ENCODE results near the gene IL26.

IL26 gene

GRCh38 chr12:68253504-68253903, 27.9 kb upstream of the IL26 start, which contains the start of gene IL22:
Gene IL22 (minus strand): TSS chr12:68253604. CDS start chr12:68253448, 156 bp downstream.
- peaks cover 28 to 55% of the 10 kb centered on the region in 2 donors for H3K27me3 Mint-ChIP-seq
- no peak for ATAC-seq (replicated peaks)

GRCh38 chr12:68252077-68252476, 26.5 kb upstream of the IL26 start:
- no peak for ATAC-seq (replicated peaks)
- H3K4me3 Mint-ChIP-seq = no peak overlapping the region

More at GRCh38 chr12:68253504-68253903, 27.9 kb upstream of the IL26 start, which contains the start of gene IL22:
- Mint-ChIP-seq H3K9me3 (no peaks in the 10 kb centered on the region), H3K36me3 (ENCODE audit: insufficient read depth) (no peaks in the 10 kb centered on the region), H3K4me1 (ENCODE audit: low read depth in 2 of 2) (peaks cover 0 to 1% of the 10 kb centered on the region in 2 donors), H3K4me3 (no peak within 1 kb of the TSS), H3K27ac (no peak within 1 kb of the TSS)
- DNase-seq = no peak

GRCh38 chr12:68250454-68250853, 24.8 kb upstream of the IL26 start:
- Mint-ChIP-seq H3K27ac (no peak overlapping the region), H3K4me3 (no peak overlapping the region), H3K4me1 (ENCODE audit: low read depth in 2 of 2) (peaks cover 0 to 1% of the 10 kb centered on the region in 2 donors), H3K36me3 (ENCODE audit: insufficient read depth) (peaks cover 3% of the 10 kb centered on the region), H3K27me3 (peaks cover 16 to 42% of the 10 kb centered on the region in 2 donors), H3K9me3 (no peaks in the 10 kb centered on the region)
- DNase-seq = no peak
- no peak for ATAC-seq (replicated peaks)

More at GRCh38 chr12:68252077-68252476, 26.5 kb upstream of the IL26 start:
- DNase-seq = no peak
- Mint-ChIP-seq H3K9me3 (no peaks in the 10 kb centered on the region), H3K36me3 (ENCODE audit: insufficient read depth) (no peaks in the 10 kb centered on the region), H3K27ac (no peak overlapping the region), H3K27me3 (peaks cover 16 to 42% of the 10 kb centered on the region in 2 donors), H3K4me1 (ENCODE audit: low read depth in 2 of 2) (peaks cover 0 to 1% of the 10 kb centered on the region in 2 donors)

- H3K27me3 Mint-ChIP-seq = peaks cover 11 to 23% of the 10 kb centered on the region in 2 donors
These were observed 22.2 kb upstream of the IL26 start for GRCh38 chr12:68247785-68248184.

GRCh38 chr12:68246350-68246749, 20.7 kb upstream of the IL26 start:
- no peak for DNase-seq
- no peaks in the 10 kb centered on the region for H3K9me3 Mint-ChIP-seq
- peaks cover 0 to under 1% of the 10 kb centered on the region in 2 donors for H3K4me1 Mint-ChIP-seq (ENCODE audit: low read depth in 2 of 2)
- peaks cover 3% of the 10 kb centered on the region for H3K36me3 Mint-ChIP-seq (ENCODE audit: insufficient read depth)
- no peak overlapping the region for H3K4me3 Mint-ChIP-seq
- no peak overlapping the region for H3K27ac Mint-ChIP-seq
- H3K27me3 Mint-ChIP-seq = peaks cover 0 to 9% of the 10 kb centered on the region in 2 donors
- no peak for ATAC-seq (replicated peaks)

More at GRCh38 chr12:68247785-68248184, 22.2 kb upstream of the IL26 start:
- DNase-seq = no peak
- Mint-ChIP-seq H3K4me1 (ENCODE audit: low read depth in 2 of 2) (peaks cover 0 to under 1% of the 10 kb centered on the region in 2 donors), H3K9me3 (no peaks in the 10 kb centered on the region), H3K36me3 (ENCODE audit: insufficient read depth) (peaks cover 3% of the 10 kb centered on the region), H3K27ac (peak overlapping the region in 1 of 2 donors; percentile 35), H3K4me3 (no peak overlapping the region)
- no peak for ATAC-seq (replicated peaks)

GRCh38 chr12:68245180-68246021, 19.8 kb upstream of the IL26 start:
- peaks cover 3% of the 10 kb centered on the region for H3K36me3 Mint-ChIP-seq (ENCODE audit: insufficient read depth)
- H3K4me3 Mint-ChIP-seq = no peak overlapping the region
- peaks cover 0 to 9% of the 10 kb centered on the region in 2 donors for H3K27me3 Mint-ChIP-seq
- ATAC-seq (replicated peaks) = no peak
- DNase-seq = no peak
- peaks cover 8 to 10% of the 10 kb centered on the region in 2 donors for H3K4me1 Mint-ChIP-seq (ENCODE audit: low read depth in 2 of 2)
- H3K27ac Mint-ChIP-seq = no peak overlapping the region
- no peaks in the 10 kb centered on the region for H3K9me3 Mint-ChIP-seq

GRCh38 chr12:68242777-68243176, 17.2 kb upstream of the IL26 start:
- no peak overlapping the region for H3K27ac Mint-ChIP-seq
- H3K9me3 Mint-ChIP-seq = no peaks in the 10 kb centered on the region
- peaks cover 12 to 18% of the 10 kb centered on the region in 2 donors for H3K4me1 Mint-ChIP-seq (ENCODE audit: low read depth in 2 of 2)
- H3K27me3 Mint-ChIP-seq = peaks cover 0 to 9% of the 10 kb centered on the region in 2 donors
- ATAC-seq (replicated peaks) (no peak), DNase-seq (no peak)
- H3K4me3 Mint-ChIP-seq = no peak overlapping the region
- peaks cover 3% of the 10 kb centered on the region for H3K36me3 Mint-ChIP-seq (ENCODE audit: insufficient read depth)

GRCh38 chr12:68240975-68241374, 15.4 kb upstream of the IL26 start:
- peaks cover 16 to 33% of the 10 kb centered on the region in 2 donors for H3K4me1 Mint-ChIP-seq (ENCODE audit: low read depth in 2 of 2)
- no peaks in the 10 kb centered on the region for H3K36me3 Mint-ChIP-seq (ENCODE audit: insufficient read depth)
- peak overlapping the region; percentile 88 to 94 for H3K27ac Mint-ChIP-seq

GRCh38 chr12:68240079-68240478, 14.5 kb upstream of the IL26 start:
- H3K27me3 Mint-ChIP-seq = no peaks in the 10 kb centered on the region
- ATAC-seq (replicated peaks) (no peak), DNase-seq (no peak)
- peaks cover 16 to 35% of the 10 kb centered on the region in 2 donors for H3K4me1 Mint-ChIP-seq (ENCODE audit: low read depth in 2 of 2)
- peak overlapping the region; percentile 88 to 94 for H3K27ac Mint-ChIP-seq
- no peak overlapping the region for H3K4me3 Mint-ChIP-seq
- no peaks in the 10 kb centered on the region for H3K36me3 Mint-ChIP-seq (ENCODE audit: insufficient read depth)
- no peaks in the 10 kb centered on the region for H3K9me3 Mint-ChIP-seq

More at GRCh38 chr12:68240975-68241374, 15.4 kb upstream of the IL26 start:
- Mint-ChIP-seq H3K4me3 (peak overlapping the region; percentile 61 to 71), H3K27me3 (peaks cover 0 to under 1% of the 10 kb centered on the region in 2 donors), H3K9me3 (no peaks in the 10 kb centered on the region)
- DNase-seq (peak; percentile 19 to 41 (median 28)), ATAC-seq (replicated peaks) (peak; percentile 92)

GRCh38 chr12:68239309-68239982, 13.8 kb upstream of the IL26 start:
- peak overlapping the region in 1 of 2 donors; percentile 88 for H3K27ac Mint-ChIP-seq

GRCh38 chr12:68237619-68238018, 12.0 kb upstream of the IL26 start:
- H3K4me1 Mint-ChIP-seq (ENCODE audit: low read depth in 2 of 2) = peaks cover 22 to 35% of the 10 kb centered on the region in 2 donors
- ATAC-seq (replicated peaks) = no peak
- H3K27me3 Mint-ChIP-seq = no peaks in the 10 kb centered on the region

More at GRCh38 chr12:68239309-68239982, 13.8 kb upstream of the IL26 start:
- no peaks in the 10 kb centered on the region for H3K9me3 Mint-ChIP-seq
- H3K27me3 Mint-ChIP-seq = no peaks in the 10 kb centered on the region
- H3K4me3 Mint-ChIP-seq = no peak overlapping the region
- no peaks in the 10 kb centered on the region for H3K36me3 Mint-ChIP-seq (ENCODE audit: insufficient read depth)
- DNase-seq = no peak
- no peak for ATAC-seq (replicated peaks)
- peaks cover 17 to 35% of the 10 kb centered on the region in 2 donors for H3K4me1 Mint-ChIP-seq (ENCODE audit: low read depth in 2 of 2)

GRCh38 chr12:68237078-68237477, 11.5 kb upstream of the IL26 start:
- Mint-ChIP-seq H3K9me3 (no peaks in the 10 kb centered on the region), H3K27ac (peak overlapping the region; percentile 92 to 94), H3K27me3 (no peaks in the 10 kb centered on the region), H3K4me1 (ENCODE audit: low read depth in 2 of 2) (peaks cover 22 to 35% of the 10 kb centered on the region in 2 donors), H3K4me3 (peak overlapping the region; percentile 81 to 88), H3K36me3 (ENCODE audit: insufficient read depth) (no peaks in the 10 kb centered on the region)
- DNase-seq (no peak), ATAC-seq (replicated peaks) (no peak)

More at GRCh38 chr12:68237619-68238018, 12.0 kb upstream of the IL26 start:
- H3K4me3 Mint-ChIP-seq = peak overlapping the region in 1 of 2 donors; percentile 81
- H3K27ac Mint-ChIP-seq = peak overlapping the region in 1 of 2 donors; percentile 92
- no peaks in the 10 kb centered on the region for H3K9me3 Mint-ChIP-seq
- H3K36me3 Mint-ChIP-seq (ENCODE audit: insufficient read depth) = no peaks in the 10 kb centered on the region
- DNase-seq = no peak

- H3K27ac Mint-ChIP-seq = peak overlapping the region; percentile 92 to 94
- no peaks in the 10 kb centered on the region for H3K9me3 Mint-ChIP-seq
- no peaks in the 10 kb centered on the region for H3K27me3 Mint-ChIP-seq
- H3K4me3 Mint-ChIP-seq = peak overlapping the region; percentile 81 to 88
- H3K36me3 Mint-ChIP-seq (ENCODE audit: insufficient read depth) = no peaks in the 10 kb centered on the region
- ATAC-seq (replicated peaks) = peak; percentile 73
- DNase-seq = peak; percentile 15 to 34 (median 17)
- peaks cover 22 to 35% of the 10 kb centered on the region in 2 donors for H3K4me1 Mint-ChIP-seq (ENCODE audit: low read depth in 2 of 2)
These were observed 10.9 kb upstream of the IL26 start for GRCh38 chr12:68236421-68237059.
